CD4-positive, alpha-beta T cell (primary cell): ENCODE results near the gene POLA2. TPM values are rescaled to one million over a fixed set of nuclear protein-coding genes. Genes with fewer than 3 reads are reported as not detected.

ENCODE experiments used
- ATAC-seq: fragments of 200-7000 bp; cut with Tn5 transposase; one replicate; pipeline ENCODE4 v1.10.0; 2022; ENCODE audit warnings: mild to moderate bottlenecking; ENCODE audit not compliant: poor library complexity
- CTCF ChIA-PET: fragments of 350-600 bp; sonication (Branson Sonifier 250); formaldehyde crosslinking; loops from one replicate; lab custom pipeline; 2021; ENCODE audit warnings: antibody characterized with exemption, inconsistent platforms; lab: Charles Lee
- POLR2A ChIA-PET: fragments of 350-600 bp; sonication (Branson Sonifier 250); formaldehyde crosslinking; loops from one replicate; lab custom pipeline; 2021; ENCODE audit warnings: antibody characterized with exemption, inconsistent platforms; lab: Charles Lee
- DNase-seq, 14 experiments: peaks; one replicate each; pipeline ENCODE4 v3.0.0-alpha.2; 2013 to 2020; ENCODE audit warnings: mixed read lengths in 2 of 14
- H3K27ac ChIP-seq, 2 donors: one replicate each; pipeline versions ENCODE4 v1.5.1 to v1.7.0; 2013; ENCODE audit warnings: low read length in 2 of 2, low read depth in 1 of 2, mild to moderate bottlenecking in 1 of 2
- H3K27me3 ChIP-seq, 2 experiments: 1 replicate in 1 of 2; 2 replicates in 1 of 2; pipeline versions ENCODE4 v1.6.1 to v1.7.0; 2013; ENCODE audit warnings: low read length in 2 of 2, control low read depth in 1 of 2, mild to moderate bottlenecking in 1 of 2, moderate library complexity in 1 of 2; ENCODE audit not compliant: insufficient read depth in 2 of 2, control insufficient read depth in 1 of 2
- H3K36me3 ChIP-seq: one replicate; pipeline ENCODE4 v1.6.1; 2013; ENCODE audit warnings: low read length, control low read depth; ENCODE audit not compliant: insufficient read depth
- H3K4me1 ChIP-seq: one replicate; pipeline ENCODE4 v1.6.1; 2013; ENCODE audit warnings: low read length, control low read depth; ENCODE audit not compliant: insufficient read depth
- H3K4me3 ChIP-seq: one replicate; pipeline ENCODE4 v1.5.1; 2013; ENCODE audit warnings: mild to moderate bottlenecking, low read length, moderate library complexity
- H3K9me3 ChIP-seq, 2 experiments: 1 replicate in 1 of 2; 2 replicates in 1 of 2; pipeline versions ENCODE4 v1.6.1 to v1.7.0; 2013; ENCODE audit warnings: low read length in 2 of 2, mild to moderate bottlenecking in 2 of 2, control low read depth in 1 of 2, moderate library complexity in 1 of 2; ENCODE audit not compliant: control insufficient read depth in 1 of 2, insufficient read depth in 1 of 2
- H3K27ac Mint-ChIP-seq: one replicate; pipeline ENCODE4 v1.8.0; 2020; ENCODE audit warnings: mixed read lengths
- H3K27me3 Mint-ChIP-seq: one replicate; pipeline ENCODE4 v1.8.0; 2021; ENCODE audit warnings: mixed read lengths
- H3K36me3 Mint-ChIP-seq: one replicate; pipeline ENCODE4 v1.8.0; 2021; ENCODE audit warnings: low read depth, mixed read lengths
- H3K4me1 Mint-ChIP-seq: one replicate; pipeline ENCODE4 v1.8.0; 2021; ENCODE audit warnings: low read depth, mixed read lengths
- H3K4me3 Mint-ChIP-seq: one replicate; pipeline ENCODE4 v1.8.0; 2020; ENCODE audit warnings: mild to moderate bottlenecking, mixed read lengths
- H3K9me3 Mint-ChIP-seq: one replicate; pipeline ENCODE4 v1.8.0; 2020; ENCODE audit warnings: mixed read lengths
- intact Hi-C, 2 experiments: fragments of 100-400 bp; cut with DNase I in 1 of 2; cut with micrococcal nuclease in 1 of 2; formaldehyde crosslinking; loops; one replicate each; pipeline versions ENCODE4 v1.15.1 to v1.9.0; 2023 to 2025; cut with DNase I, micrococcal nuclease
- total RNA-seq, 174 experiments: library from RNA in 2 of 174; stranded (reverse) in 2 of 174; gene quantifications; one replicate each; pipeline ENCODE4 v1.2.3 and lab custom pipeline; 2021 to 2026
- TF ChIP-seq, protein P1 (sequence below): fragments of 200-600 bp; IDR thresholded peaks from one replicate; pipeline ENCODE4 v1.8.0; 2022; ENCODE audit warnings: antibody characterized with exemption, mild to moderate bottlenecking

Gene POLA2
- total RNA-seq, 2 experiments from 2014 or later, result 9.6 to 10.6 TPM

DNA sequence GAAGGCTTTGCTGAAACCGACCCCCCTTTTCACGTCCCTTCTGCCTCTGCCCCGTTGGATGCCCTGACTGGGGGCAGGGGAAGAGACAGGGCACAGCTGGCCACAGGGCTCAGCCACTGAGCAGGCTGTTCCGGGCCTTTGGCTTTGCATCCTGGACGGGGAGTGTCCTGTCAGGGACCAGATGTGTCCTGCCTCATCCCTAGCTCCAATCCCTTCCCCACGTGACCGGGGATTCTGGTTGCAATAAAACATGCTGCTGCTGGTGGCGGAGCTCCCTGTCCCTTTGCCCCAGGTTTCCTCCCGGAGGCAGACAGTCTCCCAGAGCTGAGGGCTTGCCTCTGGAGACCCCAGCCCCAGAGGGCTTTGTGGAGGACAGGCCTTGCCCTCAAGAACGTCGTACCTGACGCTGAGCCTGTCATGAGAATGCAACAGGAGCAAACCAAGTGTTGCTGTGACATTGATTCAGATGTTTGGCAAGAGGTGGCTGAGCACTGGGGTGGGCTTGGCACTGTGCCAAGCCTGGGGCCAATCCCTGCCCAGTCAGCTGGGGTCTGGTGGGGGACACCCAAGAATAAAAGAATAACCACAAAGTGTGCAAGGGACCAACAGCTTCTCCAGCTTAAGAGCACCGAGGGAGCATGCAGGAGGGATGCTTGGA is 60.2 kb downstream of the POLA2 start:
- Mint-ChIP-seq H3K36me3 (no peaks in the 10 kb centered on the region), H3K27ac (no peak overlapping the region), H3K27me3 (peaks cover 3% of the 10 kb centered on the region), H3K4me3 (no peak overlapping the region), H3K4me1 (no peaks in the 10 kb centered on the region), H3K9me3 (no peaks in the 10 kb centered on the region)
- Histone ChIP-seq H3K4me3 (no peak overlapping the region), H3K36me3 (no peaks in the 10 kb centered on the region), H3K27me3 (peaks cover 0 to 4% of the 10 kb centered on the region in 2 experiments), H3K27ac (no peak overlapping the region), H3K9me3 (no peaks in the 10 kb centered on the region), H3K4me1 (no peaks in the 10 kb centered on the region)
- DNase-seq (no peak), ATAC-seq (no peak)
- intact Hi-C loops, result no loop called here
- CTCF ChIA-PET, result no interaction called here
- POLR2A ChIA-PET, result interaction anchor here (0.7 kb wide), 1 partner anchor 11 kb away, joined by 5 read pairs; no protein-coding TSS in a partner anchor
- TF ChIP-seq, protein P1, sequence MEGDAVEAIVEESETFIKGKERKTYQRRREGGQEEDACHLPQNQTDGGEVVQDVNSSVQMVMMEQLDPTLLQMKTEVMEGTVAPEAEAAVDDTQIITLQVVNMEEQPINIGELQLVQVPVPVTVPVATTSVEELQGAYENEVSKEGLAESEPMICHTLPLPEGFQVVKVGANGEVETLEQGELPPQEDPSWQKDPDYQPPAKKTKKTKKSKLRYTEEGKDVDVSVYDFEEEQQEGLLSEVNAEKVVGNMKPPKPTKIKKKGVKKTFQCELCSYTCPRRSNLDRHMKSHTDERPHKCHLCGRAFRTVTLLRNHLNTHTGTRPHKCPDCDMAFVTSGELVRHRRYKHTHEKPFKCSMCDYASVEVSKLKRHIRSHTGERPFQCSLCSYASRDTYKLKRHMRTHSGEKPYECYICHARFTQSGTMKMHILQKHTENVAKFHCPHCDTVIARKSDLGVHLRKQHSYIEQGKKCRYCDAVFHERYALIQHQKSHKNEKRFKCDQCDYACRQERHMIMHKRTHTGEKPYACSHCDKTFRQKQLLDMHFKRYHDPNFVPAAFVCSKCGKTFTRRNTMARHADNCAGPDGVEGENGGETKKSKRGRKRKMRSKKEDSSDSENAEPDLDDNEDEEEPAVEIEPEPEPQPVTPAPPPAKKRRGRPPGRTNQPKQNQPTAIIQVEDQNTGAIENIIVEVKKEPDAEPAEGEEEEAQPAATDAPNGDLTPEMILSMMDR, result no peak

DNA sequence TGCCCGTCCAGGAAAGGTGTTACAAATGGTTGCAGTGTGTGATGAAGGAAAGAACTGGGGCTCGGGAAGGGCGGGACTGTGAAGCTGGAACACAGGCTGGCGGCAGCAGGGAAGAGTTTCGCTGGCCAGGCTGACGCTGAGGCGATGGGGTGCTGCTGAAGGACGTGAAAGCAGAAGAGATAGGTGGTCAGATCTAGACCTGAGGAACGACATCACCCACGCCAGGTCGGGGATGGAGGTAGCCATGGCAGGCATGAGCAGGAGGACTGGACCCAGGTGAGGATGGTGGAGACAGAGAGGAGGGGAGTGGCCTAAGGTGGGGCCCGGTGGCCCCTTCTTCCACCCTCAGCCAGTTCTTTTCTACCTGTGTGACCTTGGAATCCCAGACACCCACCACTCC is 62.1 kb downstream of the POLA2 start:
- CTCF ChIA-PET, result interaction anchor here (0.7 to 1.2 kb wide), 2 partner anchors 28 to 79 kb away, joined by 3 read pairs; no protein-coding TSS in a partner anchor

DNA sequence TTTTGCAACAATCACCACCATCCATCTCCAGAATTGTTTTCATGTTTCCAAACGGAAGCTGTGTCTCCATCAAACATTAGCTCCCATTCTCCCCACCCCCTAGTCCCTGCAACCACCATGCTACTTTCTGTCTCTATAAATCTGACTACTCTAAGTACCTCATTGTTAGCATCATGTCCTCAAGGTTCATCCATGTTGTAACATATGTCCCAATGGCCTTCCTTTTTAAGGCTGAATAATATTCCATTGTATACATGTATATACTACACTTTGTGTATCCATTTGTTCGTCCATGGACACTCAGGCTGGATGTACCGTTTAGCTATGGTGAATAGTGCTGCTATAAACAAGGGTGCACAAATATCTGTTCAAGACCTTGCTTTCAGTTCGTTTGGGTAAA is 63.7 kb downstream of the POLA2 start:
- Mint-ChIP-seq H3K4me3 (no peak overlapping the region), H3K4me1 (peaks cover 8% of the 10 kb centered on the region), H3K27ac (no peak overlapping the region), H3K36me3 (no peaks in the 10 kb centered on the region), H3K27me3 (peaks cover 3% of the 10 kb centered on the region), H3K9me3 (no peaks in the 10 kb centered on the region)
- ChIA-PET POLR2A (interaction anchor here (0.7 kb wide), 1 partner anchor 247 kb away, joined by 4 read pairs; the partner anchor contains the start of gene FAM89B), CTCF (interaction anchor here (0.7 to 1.0 kb wide), 2 partner anchors 10 to 100 kb away, joined by 3 to 4 read pairs; no protein-coding TSS in a partner anchor)
- Histone ChIP-seq H3K27ac (no peak overlapping the region), H3K4me1 (peaks cover 4% of the 10 kb centered on the region), H3K4me3 (no peak overlapping the region), H3K27me3 (peaks cover 0 to 3% of the 10 kb centered on the region in 2 experiments), H3K36me3 (no peaks in the 10 kb centered on the region), H3K9me3 (no peaks in the 10 kb centered on the region)
- no peak for DNase-seq
- intact Hi-C loops, result no loop called here
- no peak for ATAC-seq
- TF ChIP-seq, protein P1, result no peak

More for the DNA sequence above, 62.1 kb downstream of the POLA2 start:
- peaks cover 3% of the 10 kb centered on the region for H3K27me3 Mint-ChIP-seq
- Histone ChIP-seq H3K36me3 (no peaks in the 10 kb centered on the region), H3K27ac (no peak overlapping the region), H3K4me3 (no peak overlapping the region), H3K9me3 (no peaks in the 10 kb centered on the region), H3K4me1 (no peaks in the 10 kb centered on the region), H3K27me3 (peaks cover 0 to 4% of the 10 kb centered on the region in 2 experiments)
- DNase-seq (no peak), ATAC-seq (no peak)
- H3K4me1 Mint-ChIP-seq, result no peaks in the 10 kb centered on the region
- H3K27ac Mint-ChIP-seq, result no peak overlapping the region
- intact Hi-C loops, result no loop called here
- TF ChIP-seq, protein P1, result no peak
- H3K4me3 Mint-ChIP-seq, result no peak overlapping the region
- no peaks in the 10 kb centered on the region for H3K9me3 Mint-ChIP-seq
- POLR2A ChIA-PET, result interaction anchor here (0.8 kb wide), 1 partner anchor 184 kb away, joined by 3 read pairs; no protein-coding TSS in a partner anchor
- no peaks in the 10 kb centered on the region for H3K36me3 Mint-ChIP-seq
